Suprapubic skin (tissue), 4 donors: ENCODE measurements around the gene ADAMTS17.

Experiments
- CTCF ChIP-seq, 2 donors: fragments of 200-600 bp in 1 of 2; fragments of 450-650 bp in 1 of 2; sonication (generic) in 1 of 2; IDR thresholded peaks; one replicate each; pipeline ENCODE4 v1.5.1; 2016 to 2019; ENCODE audit warnings: antibody characterized with exemption in 2 of 2, mild to moderate bottlenecking in 1 of 2, moderate library complexity in 1 of 2
- POLR2A ChIP-seq, 2 donors: fragments of 450-650 bp; IDR thresholded peaks; one replicate each; pipeline ENCODE4 v1.6.1; 2017; ENCODE audit warnings: antibody characterized with exemption in 2 of 2, mild to moderate bottlenecking in 2 of 2, moderate library complexity in 2 of 2
- POLR2AphosphoS5 ChIP-seq, 3 donors: sonication (generic); formaldehyde crosslinking; IDR thresholded peaks; one replicate each; pipeline ENCODE4 v1.6.1; 2017; ENCODE audit warnings: antibody characterized with exemption in 3 of 3

- TF ChIP-seq CTCF (IDR thresholded peaks at IDR 0.05) (no peak), POLR2A (IDR thresholded peaks at IDR 0.05) (no peak), POLR2AphosphoS5 (IDR thresholded peaks at IDR 0.05) (no peak)
Observed at GRCh38 chr15:100005013-100005412, 336.8 kb downstream of the ADAMTS17 start.
